Stimulated activated CD4-positive, alpha-beta T cell treated with anti-CD3 and anti-CD28 coated beads, Interleukin-4, amount 100 ng/mL, for 1 hour (primary cell): Measurements from ENCODE around the gene SULT1C3.
"Not testable (repeated sequence)": the region's sequence is repeated elsewhere in the genome, so short reads cannot be mapped to it uniquely, and the experiment has no call there.

ENCODE experiments used
- DNase-seq: peaks from one replicate; pipeline ENCODE4 v3.0.0-alpha.2; 2020

The SULT1C3 gene

GRCh38 chr2:108253106-108253505 lies 13.3 kb downstream of the SULT1C3 start:
- DNase-seq: no peak

- no peak for DNase-seq
These were observed 18.1 kb downstream of the SULT1C3 start for GRCh38 chr2:108257757-108258331.

- DNase-seq: no peak
These were observed 21.0 kb downstream of the SULT1C3 start for GRCh38 chr2:108260773-108261172.

DNA sequence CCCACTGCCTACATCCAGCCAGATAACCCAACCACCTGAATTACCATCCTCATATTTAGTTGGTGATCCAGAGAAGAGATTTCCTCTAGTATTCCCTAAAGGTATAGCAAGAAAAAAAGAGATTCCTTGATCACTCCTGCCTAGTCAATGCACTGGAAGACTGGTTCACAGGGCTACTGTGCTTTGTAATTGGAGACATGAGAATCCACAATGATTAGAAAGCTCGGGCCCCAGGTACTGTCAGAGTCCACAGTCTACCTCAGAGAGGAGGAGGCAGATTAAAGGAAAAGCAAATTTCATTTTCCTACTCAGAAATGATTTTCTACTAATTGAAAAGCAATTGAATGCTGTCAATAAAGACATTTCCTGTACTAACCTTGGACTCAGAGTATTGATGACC lies 22.3 kb downstream of the SULT1C3 start:
- no peak for DNase-seq

DNA sequence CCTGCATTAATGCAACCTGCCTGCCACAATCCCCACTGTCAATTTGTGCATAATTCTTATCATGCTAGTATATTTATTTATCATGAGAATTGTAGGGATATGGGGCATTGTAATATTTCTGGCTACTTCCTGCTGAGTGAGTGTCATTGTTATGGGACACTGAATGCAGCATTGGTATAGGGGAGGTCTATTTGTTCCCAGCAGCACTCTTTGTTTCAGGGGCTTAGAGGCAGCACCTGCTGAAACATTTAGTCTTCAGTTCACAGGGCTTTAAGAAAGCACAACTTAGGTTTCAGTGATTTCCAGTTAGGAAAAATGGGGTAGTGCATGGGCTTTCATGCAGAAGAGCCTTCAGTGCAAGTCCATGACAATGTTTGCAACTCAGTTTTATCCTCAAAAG lies 23.6 kb downstream of the SULT1C3 start:
- no peak for DNase-seq

DNA sequence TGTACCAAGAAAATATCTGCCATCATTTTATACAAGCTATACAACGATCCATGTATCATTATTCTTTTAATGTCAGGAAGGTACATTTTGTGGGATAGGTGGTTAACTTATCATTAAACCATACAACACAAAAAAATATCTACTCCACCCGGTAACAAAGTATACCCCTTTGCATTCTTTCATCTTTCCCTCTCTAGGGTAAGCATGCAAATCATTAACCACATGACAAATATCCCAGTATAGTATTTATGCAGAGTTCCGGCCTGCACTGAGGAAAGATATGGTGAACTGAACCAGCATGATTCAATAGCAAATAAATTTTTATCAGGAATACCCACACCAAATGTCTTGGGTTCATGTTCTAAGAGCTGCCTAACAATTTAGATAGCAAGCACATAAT lies 26.4 kb downstream of the SULT1C3 start:
- no peak for DNase-seq

- no peak for DNase-seq
These were observed 27.3 kb downstream of the SULT1C3 start for GRCh38 chr2:108267101-108267500.

DNA sequence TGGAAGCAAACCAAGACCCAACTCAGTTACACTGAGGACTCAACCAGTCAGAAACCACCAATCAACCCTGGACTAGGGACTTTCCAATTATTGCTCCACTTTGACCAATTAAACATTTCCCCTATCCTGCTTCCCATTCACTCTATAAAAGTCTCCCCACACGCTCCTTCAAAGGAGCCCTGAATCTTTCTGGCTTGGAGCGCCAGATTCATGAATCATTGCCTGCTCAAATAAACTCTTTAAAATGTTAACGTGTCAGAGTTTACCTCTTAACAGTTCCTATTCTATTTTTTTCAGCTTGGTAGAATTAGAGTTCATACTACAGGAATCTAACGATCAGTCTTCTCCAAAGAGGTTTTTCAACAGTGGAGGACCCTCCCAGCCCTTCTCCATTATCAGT lies 28.2 kb downstream of the SULT1C3 start:
- no peak for DNase-seq

- no peak for DNase-seq
These were observed 30.6 kb downstream of the SULT1C3 start for GRCh38 chr2:108270346-108270745.

- no peak for DNase-seq
These were observed 31.2 kb downstream of the SULT1C3 start for GRCh38 chr2:108270768-108271506.

GRCh38 chr2:108271691-108272253 lies 32.0 kb downstream of the SULT1C3 start:
- no peak for DNase-seq

DNA sequence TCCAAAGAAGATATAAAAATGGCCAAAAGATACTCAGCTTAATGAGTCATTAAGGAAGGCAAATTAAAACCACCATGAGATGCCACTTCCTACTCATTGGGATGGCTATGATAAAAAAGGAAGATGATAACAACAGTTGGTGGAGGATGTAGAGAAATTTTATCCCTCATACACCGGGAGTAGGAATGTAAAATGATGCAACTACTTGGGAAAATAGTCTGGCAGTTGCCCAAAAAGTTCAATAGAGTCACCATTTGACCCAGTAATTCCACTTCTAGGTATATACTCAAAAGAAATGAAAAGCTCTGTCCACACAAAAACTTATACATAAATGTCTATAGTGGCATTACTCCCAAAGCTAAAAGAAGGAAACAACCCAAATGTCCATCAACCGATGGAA lies 38.9 kb downstream of the SULT1C3 start:
- no peak for DNase-seq

- DNase-seq: no peak
These were observed 39.7 kb downstream of the SULT1C3 start for GRCh38 chr2:108279468-108279867.

- DNase-seq: no peak
These were observed 40.7 kb downstream of the SULT1C3 start for GRCh38 chr2:108280466-108280865.

GRCh38 chr2:108284566-108284965 lies 44.8 kb downstream of the SULT1C3 start:
- DNase-seq: not testable (repeated sequence)

DNA sequence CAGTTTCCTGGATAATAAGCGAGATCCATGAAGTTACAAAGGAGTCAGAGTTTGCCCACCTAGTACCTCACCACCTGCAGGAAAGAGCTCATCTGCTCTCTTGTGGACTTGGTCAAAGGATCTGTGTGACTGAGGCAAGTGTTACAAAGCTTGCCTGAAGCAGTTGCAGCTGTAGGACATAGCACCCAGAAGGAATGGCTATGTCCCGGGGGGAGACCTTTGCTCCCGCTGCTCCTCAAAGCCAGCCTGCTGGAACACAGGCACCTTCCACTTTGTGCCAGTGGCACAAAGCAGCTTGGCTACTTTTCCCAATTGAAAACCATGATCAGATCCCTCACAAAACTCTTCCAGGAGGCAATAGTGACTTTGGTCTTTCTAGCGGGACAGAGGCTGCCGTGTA lies 45.8 kb downstream of the SULT1C3 start:
- no peak for DNase-seq

DNA sequence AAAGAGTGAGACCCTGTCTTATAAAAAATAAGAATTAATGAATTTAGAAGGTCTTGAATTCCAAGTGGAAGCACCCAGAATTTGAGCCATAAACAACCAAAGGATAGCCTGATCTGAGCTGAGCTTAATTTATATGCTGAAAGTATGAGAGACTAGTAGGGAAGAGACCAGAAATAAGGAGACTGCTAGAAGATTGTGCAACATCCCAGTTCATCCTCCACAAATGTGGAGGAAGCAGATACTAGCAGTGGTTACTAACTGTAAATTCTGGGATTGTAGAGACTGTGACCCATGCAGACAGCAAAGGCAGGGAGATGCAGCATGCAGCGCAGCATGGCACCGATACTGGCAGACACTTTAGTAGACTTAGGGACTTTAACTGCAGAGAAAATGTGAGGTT lies 47.4 kb downstream of the SULT1C3 start:
- no peak for DNase-seq

- no peak for DNase-seq
These were observed 48.9 kb downstream of the SULT1C3 start, which contains the start of gene SULT1C2 for GRCh38 chr2:108288534-108289106. Gene SULT1C2, plus strand, starts transcription at chr2:108288895. Its CDS starts 4,773 bp downstream, at chr2:108293668.

- DNase-seq: no peak
These were observed 54.1 kb downstream of the SULT1C3 start for GRCh38 chr2:108293850-108294249.

DNA sequence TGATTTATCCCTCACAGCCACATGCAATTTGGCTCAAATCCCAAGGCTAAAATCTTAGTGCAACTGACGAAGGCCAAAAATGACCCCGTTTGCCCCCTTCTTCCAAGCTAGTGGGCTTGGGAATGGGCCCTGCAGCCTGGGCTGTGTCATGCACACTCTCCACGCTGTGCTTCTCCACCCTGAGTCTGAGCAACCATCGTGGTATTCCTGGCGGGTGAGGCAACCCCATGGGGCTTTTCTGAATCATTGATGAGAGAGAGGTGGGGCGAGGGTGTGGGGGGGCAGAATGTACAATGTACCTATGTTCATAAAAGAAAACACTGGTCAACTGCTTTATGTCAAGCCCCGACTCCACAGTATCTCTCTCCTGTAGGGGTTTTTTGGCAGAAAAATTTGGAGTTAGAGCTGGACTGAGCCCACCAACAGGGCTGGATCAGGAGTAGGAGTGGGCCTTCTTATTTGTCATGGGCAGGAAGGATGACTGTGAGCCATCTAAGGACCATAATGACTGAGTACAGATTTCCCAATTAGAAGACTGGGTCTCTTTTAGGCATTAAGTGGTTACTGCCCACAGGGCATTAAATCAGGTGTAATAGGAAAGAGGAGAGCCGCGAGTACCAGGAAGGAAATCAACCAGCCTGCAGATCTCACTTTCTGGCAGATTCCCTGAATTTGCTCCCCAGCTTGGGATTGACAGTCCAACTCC lies 57.8 kb downstream of the SULT1C3 start:
- DNase-seq: no peak

DNA sequence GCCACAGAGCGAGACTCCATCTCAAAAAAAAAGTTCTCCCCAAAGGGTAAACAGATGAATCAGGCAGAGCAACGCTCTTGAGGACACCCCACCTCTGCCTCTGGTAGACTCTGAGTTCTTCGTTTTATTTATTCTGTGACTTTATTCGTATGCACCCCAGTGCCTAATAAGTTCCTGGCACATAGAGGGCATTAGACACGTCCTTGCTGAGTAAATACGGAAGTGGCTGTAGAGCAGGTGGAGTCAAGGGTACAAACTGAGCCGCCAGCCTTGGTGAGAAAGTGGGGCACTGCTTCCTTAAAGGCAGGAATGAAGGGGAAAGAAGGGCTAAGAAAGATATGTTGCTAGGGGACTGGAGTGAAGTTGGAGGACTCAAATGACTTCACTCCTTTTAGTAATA lies 61.8 kb downstream of the SULT1C3 start:
- DNase-seq: no peak

GRCh38 chr2:108304975-108305374 lies 65.2 kb downstream of the SULT1C3 start:
- DNase-seq: no peak

GRCh38 chr2:108305901-108306300 lies 66.1 kb downstream of the SULT1C3 start:
- no peak for DNase-seq
